ENCODE data around the gene HOXA7.

DNA sequence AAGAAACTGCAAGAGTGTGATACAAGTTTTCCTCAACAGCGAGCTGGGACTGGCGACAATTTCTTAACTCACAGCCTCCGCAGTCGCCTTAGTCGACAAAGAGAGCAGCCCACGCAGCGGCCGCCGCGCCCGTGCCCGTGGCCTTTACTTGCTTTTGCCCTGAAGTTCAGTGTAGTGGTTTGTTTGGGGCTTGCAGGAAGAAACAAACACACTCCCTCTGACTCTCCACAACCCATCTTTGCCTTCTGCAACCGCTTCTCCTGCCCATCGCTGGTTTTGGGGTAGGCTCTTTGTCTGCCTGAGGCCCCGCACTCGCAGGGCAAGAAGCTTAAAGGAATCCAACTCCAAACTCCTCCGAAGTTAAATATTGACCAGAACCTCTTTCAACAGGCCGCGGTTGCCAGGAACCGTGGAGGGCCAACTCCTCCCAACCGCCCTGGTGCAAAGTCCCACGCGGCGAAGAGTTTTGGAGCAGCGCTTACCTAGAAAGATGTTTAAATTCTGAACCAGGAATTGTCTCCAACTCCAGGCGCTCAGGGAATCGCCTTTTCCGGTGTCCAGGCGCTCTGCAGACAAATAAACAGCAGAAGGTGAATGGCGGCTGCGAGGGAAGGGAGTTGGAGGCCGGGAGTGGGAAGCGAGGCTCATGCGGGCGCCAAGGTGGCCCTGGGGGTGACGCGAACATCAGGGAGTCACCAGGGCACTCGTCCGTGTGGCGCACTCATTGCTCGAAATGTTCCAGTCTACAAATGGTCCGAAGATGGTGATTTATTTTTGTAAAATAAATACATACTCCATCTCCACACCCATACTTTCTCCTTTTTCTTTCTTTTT lies 34.2 kb downstream of the HOXA7 start:
- TF ChIP-seq, protein P1, sequence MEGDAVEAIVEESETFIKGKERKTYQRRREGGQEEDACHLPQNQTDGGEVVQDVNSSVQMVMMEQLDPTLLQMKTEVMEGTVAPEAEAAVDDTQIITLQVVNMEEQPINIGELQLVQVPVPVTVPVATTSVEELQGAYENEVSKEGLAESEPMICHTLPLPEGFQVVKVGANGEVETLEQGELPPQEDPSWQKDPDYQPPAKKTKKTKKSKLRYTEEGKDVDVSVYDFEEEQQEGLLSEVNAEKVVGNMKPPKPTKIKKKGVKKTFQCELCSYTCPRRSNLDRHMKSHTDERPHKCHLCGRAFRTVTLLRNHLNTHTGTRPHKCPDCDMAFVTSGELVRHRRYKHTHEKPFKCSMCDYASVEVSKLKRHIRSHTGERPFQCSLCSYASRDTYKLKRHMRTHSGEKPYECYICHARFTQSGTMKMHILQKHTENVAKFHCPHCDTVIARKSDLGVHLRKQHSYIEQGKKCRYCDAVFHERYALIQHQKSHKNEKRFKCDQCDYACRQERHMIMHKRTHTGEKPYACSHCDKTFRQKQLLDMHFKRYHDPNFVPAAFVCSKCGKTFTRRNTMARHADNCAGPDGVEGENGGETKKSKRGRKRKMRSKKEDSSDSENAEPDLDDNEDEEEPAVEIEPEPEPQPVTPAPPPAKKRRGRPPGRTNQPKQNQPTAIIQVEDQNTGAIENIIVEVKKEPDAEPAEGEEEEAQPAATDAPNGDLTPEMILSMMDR (IDR thresholded peaks at IDR 0.05), result no peak
- no peak for TF ChIP-seq POLR2A (IDR thresholded peaks at IDR 0.05)
